Cardiac muscle cell (in vitro differentiated cells and primary cell): ENCODE results near the gene LRRC58. TPM values are rescaled to one million over a fixed set of nuclear protein-coding genes. Genes with fewer than 3 reads are reported as not detected.
"Not testable (repeated sequence)": the region's sequence is repeated elsewhere in the genome, so short reads cannot be mapped to it uniquely, and the experiment has no call there.

ENCODE experiments used
- DNase-seq, 2 donors: peaks; one replicate each; pipeline versions ENCODE4 v3.0.0 to v3.0.0-alpha.2; 2010 to 2017; ENCODE audit warnings: low read depth in 1 of 2, low spot score in 1 of 2
- H3K27ac ChIP-seq: fragments of 200-600 bp; sonication (generic); 2 replicates; pipeline ENCODE4 v1.5.1; 2016
- H3K27me3 ChIP-seq: fragments of 200-600 bp; sonication (generic); 2 replicates; pipeline ENCODE4 v1.6.0; 2016; ENCODE audit warnings: control low read depth
- H3K36me3 ChIP-seq: fragments of 200-600 bp; sonication (generic); 2 replicates; pipeline ENCODE4 v1.5.1; 2016; ENCODE audit warnings: control low read depth
- H3K4me1 ChIP-seq: fragments of 200-600 bp; sonication (generic); 2 replicates; pipeline ENCODE4 v1.8.1; 2017; ENCODE audit warnings: low read depth, mild to moderate bottlenecking, mixed run types
- H3K4me3 ChIP-seq: fragments of 200-600 bp; sonication (generic); 2 replicates; pipeline ENCODE4 v1.5.1; 2016; ENCODE audit warnings: mild to moderate bottlenecking
- H3K9me3 ChIP-seq: fragments of 200-600 bp; sonication (generic); 2 replicates; pipeline ENCODE4 v1.5.1; 2017; ENCODE audit warnings: low read depth, mild to moderate bottlenecking, control low read depth
- CTCF ChIP-seq: IDR thresholded peaks from 2 replicates; pipeline ENCODE4 v1.5.1; 2012; ENCODE audit warnings: low read depth, mild to moderate bottlenecking, low read length
- polyA plus RNA-seq: library from polyadenylated mRNA; unstranded; fragments of >200 nt; fragmentation: Nextera tagmentation; extraction: Ambion mirVana; gene quantifications from 2 replicates; pipeline ENCODE4 v1.2.1, GENCODE V29; 2016
- total RNA-seq: library from RNA; depleted of rRNA; stranded (reverse); fragments of >200 nt; gene quantifications from 2 replicates; pipeline ENCODE4 v1.2.3, GENCODE V29; 2016

The LRRC58 gene
- total and polyA plus RNA-seq, 2 experiments from 2014 or later: 7.0 to 14.1 TPM

DNA sequence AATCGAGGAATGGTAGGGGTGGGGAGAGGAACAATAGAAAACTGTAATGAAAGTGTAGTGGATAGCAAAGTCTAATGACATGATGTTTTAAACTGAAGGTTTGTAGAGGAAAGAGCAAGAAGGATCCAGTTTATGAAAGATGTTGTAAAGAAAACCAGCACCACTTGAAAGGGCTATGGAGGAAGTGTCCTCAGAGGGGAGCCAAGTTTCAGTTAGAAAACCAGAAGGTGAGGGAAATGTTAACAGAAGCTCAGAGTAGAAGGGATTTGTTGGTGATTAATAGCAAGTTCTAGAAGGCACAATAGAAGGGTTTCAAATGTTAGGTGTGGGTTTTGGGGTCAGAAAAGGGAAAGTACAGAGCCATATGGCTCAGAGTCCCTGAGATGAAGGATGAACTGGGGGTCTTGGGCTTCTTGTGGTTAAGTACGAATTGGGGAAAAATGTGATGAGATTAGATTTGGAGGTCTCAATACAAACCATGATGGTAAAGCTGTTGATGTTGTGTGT is 33.8 kb upstream of the LRRC58 start:
- DNase-seq: no peak
- H3K4me3 ChIP-seq: no peak overlapping the region
- no peaks in the 10 kb centered on the region for H3K9me3 ChIP-seq
- no peaks in the 10 kb centered on the region for H3K27me3 ChIP-seq
- H3K4me1 ChIP-seq: no peaks in the 10 kb centered on the region
- no peak overlapping the region for H3K27ac ChIP-seq
- TF ChIP-seq CTCF: no peak
- no peaks in the 10 kb centered on the region for H3K36me3 ChIP-seq

DNA sequence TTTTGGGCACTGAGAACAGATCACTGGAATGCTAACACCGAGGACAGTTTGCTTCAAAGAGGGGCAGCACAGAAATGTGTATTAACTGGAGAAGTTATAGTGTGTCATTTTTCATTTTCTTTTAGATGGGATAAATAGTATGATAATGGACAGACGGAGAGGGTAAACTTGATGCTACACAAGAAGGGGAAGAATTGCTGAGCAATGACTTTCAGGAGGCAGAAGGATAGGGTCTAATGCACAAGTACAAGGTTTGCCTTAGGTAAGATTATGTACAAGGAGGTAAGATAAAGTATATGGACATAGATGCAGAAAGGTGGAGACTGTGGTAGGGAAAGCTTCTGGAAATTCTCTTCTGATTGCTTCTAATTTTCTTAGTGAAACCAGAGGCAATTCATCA is 32.3 kb upstream of the LRRC58 start:
- Histone ChIP-seq H3K4me3 (no peak overlapping the region), H3K4me1 (no peaks in the 10 kb centered on the region), H3K9me3 (no peaks in the 10 kb centered on the region), H3K27ac (no peak overlapping the region), H3K27me3 (no peaks in the 10 kb centered on the region), H3K36me3 (no peaks in the 10 kb centered on the region)
- TF ChIP-seq CTCF: no peak
- no peak for DNase-seq

- H3K27me3 ChIP-seq, H3K27ac ChIP-seq, H3K36me3 ChIP-seq, H3K9me3 ChIP-seq, H3K4me1 ChIP-seq, H3K4me3 ChIP-seq, DNase-seq: not testable (repeated sequence)
These were observed 28.8 kb upstream of the LRRC58 start for GRCh38 chr3:120377948-120378347.

DNA sequence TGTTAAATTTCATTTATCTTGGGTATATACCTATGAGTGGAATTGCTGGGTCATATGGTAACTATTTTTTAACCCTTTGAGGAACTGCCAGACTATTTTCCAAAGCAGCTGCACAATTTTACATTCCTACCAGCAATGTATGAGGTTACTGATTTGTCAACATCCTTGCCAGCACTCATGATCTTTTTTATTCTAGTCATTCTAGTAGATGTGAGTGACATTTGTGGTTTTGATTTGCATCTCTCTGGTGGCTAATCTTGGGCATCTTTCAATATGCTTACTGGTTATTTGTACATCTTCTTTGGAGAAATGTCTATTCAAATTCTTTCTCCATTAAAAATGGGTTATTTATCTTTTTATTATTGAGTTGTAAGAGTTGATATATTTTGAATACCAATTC is 21.3 kb upstream of the LRRC58 start:
- no peaks in the 10 kb centered on the region for H3K9me3 ChIP-seq
- H3K4me1 ChIP-seq: no peaks in the 10 kb centered on the region
- H3K27me3 ChIP-seq: no peaks in the 10 kb centered on the region
- TF ChIP-seq CTCF: no peak
- no peak overlapping the region for H3K27ac ChIP-seq
- H3K4me3 ChIP-seq: no peak overlapping the region
- H3K36me3 ChIP-seq: no peaks in the 10 kb centered on the region
- DNase-seq: no peak

DNA sequence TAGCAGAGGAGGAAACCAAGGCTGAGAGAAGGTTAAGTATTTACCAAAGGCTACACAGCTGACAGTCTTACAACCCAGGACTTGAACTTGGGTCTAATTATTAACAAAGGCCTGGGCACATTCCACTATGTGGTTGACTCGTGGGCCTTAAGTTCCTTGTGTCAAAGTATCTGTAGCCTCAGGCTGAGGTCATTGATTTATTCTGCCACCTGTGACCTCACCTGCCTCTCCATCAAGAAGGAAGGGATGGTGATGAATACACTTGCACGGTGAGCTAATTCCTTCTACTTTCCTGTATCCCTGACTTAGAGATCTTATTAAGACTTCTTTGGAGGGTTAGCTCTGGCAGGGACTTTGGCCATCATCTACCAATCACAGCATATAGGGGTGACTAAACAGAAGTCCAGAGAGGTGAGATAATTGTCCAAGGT is 19.9 kb upstream of the LRRC58 start:
- DNase-seq: no peak
- Histone ChIP-seq H3K27ac (no peak overlapping the region), H3K4me1 (no peaks in the 10 kb centered on the region), H3K36me3 (no peaks in the 10 kb centered on the region), H3K4me3 (no peak overlapping the region), H3K27me3 (no peaks in the 10 kb centered on the region), H3K9me3 (no peaks in the 10 kb centered on the region)
- TF ChIP-seq CTCF: no peak

GRCh38 chr3:120368172-120368571 is 19.0 kb upstream of the LRRC58 start:
- Histone ChIP-seq H3K27ac (no peak overlapping the region), H3K4me3 (no peak overlapping the region), H3K4me1 (no peaks in the 10 kb centered on the region), H3K27me3 (no peaks in the 10 kb centered on the region), H3K9me3 (no peaks in the 10 kb centered on the region), H3K36me3 (no peaks in the 10 kb centered on the region)
- DNase-seq: no peak
- no peak for TF ChIP-seq CTCF
